Hepatocyte (in vitro differentiated cells): ENCODE measurements around the gene PRDX3.

Experiments used
- CTCF ChIP-seq: fragments of 200-600 bp; sonication (generic); IDR thresholded peaks from 2 replicates; pipeline ENCODE4 v1.5.1; 2016; ENCODE audit warnings: antibody characterized with exemption, mild to moderate bottlenecking; ENCODE audit not compliant: poor library complexity
- EZH2phosphoT487 ChIP-seq: fragments of 200-600 bp; sonication (generic); IDR thresholded peaks from one replicate; pipeline ENCODE4 v1.6.1; 2018; ENCODE audit warnings: antibody characterized with exemption, mild to moderate bottlenecking, low read depth, moderate library complexity; ENCODE audit not compliant: unreplicated experiment, severe bottlenecking

DNA sequence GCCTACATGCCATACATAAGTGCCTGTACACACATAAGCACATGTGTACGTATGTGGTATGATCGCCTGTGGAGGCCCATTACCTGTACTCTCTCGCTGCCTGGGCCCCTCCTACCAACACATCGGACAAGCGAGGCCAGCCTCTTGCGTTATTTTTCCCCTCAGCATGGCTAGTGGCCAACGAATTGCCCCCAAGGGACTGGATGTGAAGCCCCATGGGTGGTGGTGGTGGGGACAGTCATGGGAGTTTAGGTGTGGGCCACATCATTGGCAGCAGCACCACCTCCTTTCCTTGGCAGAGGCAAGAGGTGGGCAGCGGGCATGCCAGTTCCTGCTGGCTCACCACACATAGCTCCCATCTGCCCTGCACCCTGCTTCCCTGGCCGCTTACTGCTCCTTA, 38.8 kb upstream of the PRDX3 start:
- no peak for TF ChIP-seq CTCF
- no peak for TF ChIP-seq EZH2phosphoT487
